ENCODE measurements around the gene PITPNC1. TPM values are rescaled to one million over a fixed set of nuclear protein-coding genes. Genes with fewer than 3 reads are reported as not detected.

Gene PITPNC1
- polyA plus RNA-seq, 1 of the 3 experiments (the other 2 are of a cell fraction): 18.4 TPM

GRCh38 chr17:67489273-67489672, 112.2 kb downstream of the PITPNC1 start:
- CTCF ChIA-PET: interaction anchor here (1.7 to 11.2 kb wide), 5 partner anchors 8 to 141 kb away, joined by 4 to 96 read pairs (median 23); partner anchors contain the start of gene PITPNC1
- peaks cover 8% of the 10 kb centered on the region for H3K79me2 ChIP-seq (ENCODE audit: insufficient read depth)

More at GRCh38 chr17:67489273-67489672, 112.2 kb downstream of the PITPNC1 start:
- 85% methylated on average over 4 of the region's 4 CpGs for WGBS (ENCODE audit: low lambda C conversion rate)
- POLR2A ChIA-PET: no interaction called here
- H3K9me3 ChIP-seq: no peaks in the 10 kb centered on the region
- H3K9ac ChIP-seq: no peak overlapping the region
- H3K36me3 ChIP-seq (replicated peaks in 1 of 2; ENCODE audit: control insufficient read depth in 1 of 2, insufficient read depth in 2 of 2, low read length in 1 of 2): no peaks in the 10 kb centered on the region
- H3K4me3 ChIP-seq (ENCODE audit: low read depth in 2 of 2, low read length in 1 of 2): no peak overlapping the region
- no peak for DNase-seq
- no peak overlapping the region for H3K4me2 ChIP-seq
- H3F3A ChIP-seq (replicated peaks; ENCODE audit: insufficient read depth): peaks cover 18% of the 10 kb centered on the region
- no peaks in the 10 kb centered on the region for H3K9me2 ChIP-seq
- H3K4me1 ChIP-seq (ENCODE audit: control insufficient read depth in 1 of 2, insufficient read depth in 2 of 2, low read depth in 1 of 2, low read length in 1 of 2): peaks cover 12 to 35% of the 10 kb centered on the region in 2 experiments
- H4K20me1 ChIP-seq (ENCODE audit: insufficient read depth): peaks cover 5% of the 10 kb centered on the region; the same call in 1 of the 2 replicates
- no peak overlapping the region for H2AFZ ChIP-seq (ENCODE audit: low read depth)
- TF ChIP-seq TCF12 (IDR thresholded peaks at IDR 0.05) (no peak), CTCF (IDR thresholded peaks at IDR 0.05) (no peak), SIN3A (IDR thresholded peaks at IDR 0.05; ENCODE audit: borderline replicate concordance, low read depth, low read length) (no peak), EZH2phosphoT487 (IDR thresholded peaks at IDR 0.05; ENCODE audit: borderline replicate concordance, low read depth) (no peak), MEF2A (IDR thresholded peaks at IDR 0.05; ENCODE audit: borderline replicate concordance, low read depth) (no peak), REST (IDR thresholded peaks at IDR 0.05; ENCODE audit: low read depth, low read length) (no peak), FOSL2 (IDR thresholded peaks at IDR 0.05; ENCODE audit: borderline replicate concordance, low read depth) (no peak), CHD2 (IDR thresholded peaks at IDR 0.05; ENCODE audit: low read length, partially characterized antibody) (no peak), NRF1 (IDR thresholded peaks at IDR 0.05; ENCODE audit: low read depth, low read length) (no peak), GATA2 (CRISPR knock-in tag; IDR thresholded peaks at IDR 0.05) (no peak), YY1 (IDR thresholded peaks at IDR 0.05; ENCODE audit: low read depth) (no peak)
- H3K27me3 ChIP-seq (ENCODE audit: insufficient read depth): no peaks in the 10 kb centered on the region
- peak overlapping the region in 1 of 2 experiments; percentile 12; a peak in 1 of 4 replicates for H3K27ac ChIP-seq (ENCODE audit: low read depth in 2 of 2, low read length in 1 of 2)
